CD14-positive monocyte (primary cell): ENCODE measurements around the gene DNAH9. TPM values are rescaled to one million over a fixed set of nuclear protein-coding genes. Genes with fewer than 3 reads are reported as not detected.

Experiments
- DNase-seq, 3 donors: peaks; one replicate each; pipeline ENCODE4 v3.0.0-alpha.2; 2011 to 2022
- H2AFZ ChIP-seq: 2 replicates; pipeline ENCODE4 v1.6.0; 2012; ENCODE audit warnings: mild to moderate bottlenecking, low read depth, low read length, inconsistent platforms; ENCODE audit not compliant: insufficient read depth, poor library complexity, severe bottlenecking
- H3K27ac ChIP-seq, 2 donors: 1 replicate in 1 of 2; 2 replicates in 1 of 2; pipeline ENCODE4 v1.5.1; 2012 to 2013; ENCODE audit warnings: low read length in 2 of 2, control low read depth in 1 of 2, inconsistent platforms in 1 of 2, low read depth in 1 of 2, mild to moderate bottlenecking in 1 of 2
- H3K27me3 ChIP-seq, 2 donors: one replicate each; pipeline versions ENCODE4 v1.6.0 to v1.6.1; 2011 to 2013; ENCODE audit warnings: low read length in 2 of 2; ENCODE audit not compliant: control insufficient read depth in 2 of 2, insufficient read depth in 2 of 2
- H3K36me3 ChIP-seq, 2 donors: replicated peaks in 1 of 2; 1 replicate in 1 of 2; 2 replicates in 1 of 2; pipeline versions ENCODE4 v1.5.1 to v1.6.1; 2012 to 2013; ENCODE audit warnings: low read length in 2 of 2, control low read depth in 1 of 2, inconsistent platforms in 1 of 2, mild to moderate bottlenecking in 1 of 2; ENCODE audit not compliant: insufficient read depth in 2 of 2, control insufficient read depth in 1 of 2
- H3K4me1 ChIP-seq, 2 donors: 1 replicate in 1 of 2; 2 replicates in 1 of 2; pipeline versions ENCODE4 v1.5.1 to v1.6.1; 2012 to 2013; ENCODE audit warnings: low read length in 2 of 2, control low read depth in 1 of 2, inconsistent platforms in 1 of 2, mild to moderate bottlenecking in 1 of 2, moderate library complexity in 1 of 2; ENCODE audit not compliant: insufficient read depth in 2 of 2, control insufficient read depth in 1 of 2
- H3K4me2 ChIP-seq: replicated peaks from 2 replicates; pipeline ENCODE3; 2012; ENCODE audit warnings: low read length, moderate library complexity, mild to moderate bottlenecking; ENCODE audit not compliant: poor library complexity, severe bottlenecking; ENCODE audit errors: extremely low read depth
- H3K4me3 ChIP-seq, 3 experiments: fragments of 200-600 bp in 1 of 3; sonication (generic) in 1 of 3; replicated peaks in 1 of 3; 1 replicate in 2 of 3; 2 replicates in 1 of 3; pipeline ENCODE4 v1.5.1; 2011 to 2013; ENCODE audit warnings: low read length in 3 of 3, mild to moderate bottlenecking in 3 of 3, control low read depth in 2 of 3, low read depth in 2 of 3, inconsistent platforms in 1 of 3, moderate library complexity in 1 of 3
- H3K79me2 ChIP-seq: 2 replicates; pipeline ENCODE4 v1.6.0; 2012; ENCODE audit warnings: mild to moderate bottlenecking, control low read depth, inconsistent platforms, low read length, moderate library complexity; ENCODE audit not compliant: insufficient read depth
- H3K9ac ChIP-seq: 2 replicates; pipeline ENCODE4 v1.6.0; 2017; ENCODE audit warnings: low read length, mild to moderate bottlenecking; ENCODE audit not compliant: insufficient read depth, poor library complexity, severe bottlenecking
- H3K9me3 ChIP-seq, 2 donors: replicated peaks in 1 of 2; 1 replicate in 1 of 2; 2 replicates in 1 of 2; pipeline versions ENCODE4 v1.5.1 to v1.6.1; 2012 to 2013; ENCODE audit warnings: low read length in 2 of 2, control low read depth in 1 of 2; ENCODE audit not compliant: control insufficient read depth in 1 of 2, insufficient read depth in 1 of 2
- H4K20me1 ChIP-seq: 2 replicates; pipeline ENCODE4 v1.6.0; 2012; ENCODE audit warnings: mild to moderate bottlenecking, low read length, control low read depth, moderate library complexity; ENCODE audit not compliant: insufficient read depth
- H3K27ac Mint-ChIP-seq, 7 donors: one replicate each; pipeline ENCODE4 v1.8.0; 2020; ENCODE audit warnings: mild to moderate bottlenecking in 7 of 7, mixed read lengths in 7 of 7, moderate library complexity in 6 of 7, inconsistent platforms in 2 of 7
- H3K27me3 Mint-ChIP-seq, 3 donors: one replicate each; pipeline ENCODE4 v1.8.0; 2021 to 2022; ENCODE audit warnings: low read depth in 3 of 3, mild to moderate bottlenecking in 3 of 3, mixed read lengths in 3 of 3, moderate library complexity in 3 of 3, inconsistent platforms in 1 of 3
- H3K36me3 Mint-ChIP-seq, 2 donors: one replicate each; pipeline ENCODE4 v1.8.0; 2020; ENCODE audit warnings: mixed read lengths in 2 of 2, inconsistent platforms in 1 of 2, mild to moderate bottlenecking in 1 of 2
- H3K4me1 Mint-ChIP-seq: one replicate; pipeline ENCODE4 v1.8.0; 2020; ENCODE audit warnings: mild to moderate bottlenecking, mixed read lengths
- H3K4me3 Mint-ChIP-seq, 2 donors: one replicate each; pipeline ENCODE4 v1.8.0; 2020; ENCODE audit warnings: mild to moderate bottlenecking in 2 of 2, mixed read lengths in 2 of 2, moderate library complexity in 1 of 2
- H3K9me3 Mint-ChIP-seq, 7 donors: one replicate each; pipeline ENCODE4 v1.8.0; 2020 to 2022; ENCODE audit warnings: mixed read lengths in 7 of 7, mild to moderate bottlenecking in 6 of 7, moderate library complexity in 6 of 7, inconsistent platforms in 2 of 7
- WGBS: methylation state at CpG from one replicate; pipeline ENCODE4 v1.1.5; 2013; ENCODE audit warnings: missing lambda C conversion rate; ENCODE audit not compliant: insufficient coverage; 5-methylcytosine and 5-hydroxymethylcytosine counted together
- intact Hi-C, 2 donors: fragments of 100-400 bp; cut with micrococcal nuclease; formaldehyde crosslinking; loops; one replicate each; pipeline versions ENCODE4 v1.15.0 to v1.15.1; 2023
- polyA plus RNA-seq, 3 donors: library from polyadenylated mRNA; depleted of rRNA in 1 of 3; unstranded in 2 of 3; stranded (reverse) in 1 of 3; fragments of 300-500 nt in 2 of 3; fragments of >200 nt in 1 of 3; fragmentation: Illumina TruSeq in 2 of 3; gene quantifications; 1 replicate in 2 of 3; 2 replicates in 1 of 3; pipeline ENCODE4 v1.2.3, GENCODE V29; 2012 to 2021
- TF ChIP-seq, protein P1 (sequence below): fragments of 200-600 bp; IDR thresholded peaks from one replicate; pipeline ENCODE4 v1.8.0; 2022; ENCODE audit warnings: antibody characterized with exemption, mild to moderate bottlenecking

Gene DNAH9
- polyA plus RNA-seq, 3 donors: not detected

DNA sequence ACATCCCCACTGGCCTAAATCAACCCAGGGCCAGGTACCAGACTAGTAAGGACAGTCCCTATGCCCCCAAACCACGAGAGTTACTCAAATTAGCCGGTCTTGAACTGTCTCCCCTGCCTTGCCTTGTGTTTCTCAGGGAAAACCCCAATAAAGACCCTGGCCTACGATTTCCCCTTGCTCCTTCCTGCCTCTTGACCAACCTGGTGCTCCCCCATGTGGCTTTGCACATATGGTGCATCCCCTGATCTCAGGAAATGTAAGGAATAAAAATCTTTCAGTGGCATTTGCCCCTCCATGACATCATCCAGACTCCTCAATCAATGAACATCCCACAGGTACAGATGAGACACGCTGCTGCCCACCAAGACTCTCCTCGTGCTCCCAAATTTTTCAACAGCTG lies 311.1 kb downstream of the DNAH9 start:
- DNase-seq: no peak
- H3K79me2 ChIP-seq: no peaks in the 10 kb centered on the region
- H3K4me3 ChIP-seq: no peak overlapping the region
- no peaks in the 10 kb centered on the region for H4K20me1 ChIP-seq
- Mint-ChIP-seq H3K4me1 (no peaks in the 10 kb centered on the region), H3K36me3 (no peaks in the 10 kb centered on the region), H3K4me3 (no peak overlapping the region), H3K27ac (no peak overlapping the region), H3K27me3 (peaks cover 0 to 1% (median 0%) of the 10 kb centered on the region in 3 donors), H3K9me3 (peaks cover 14 to 28% (median 17%) of the 10 kb centered on the region in 7 donors)
- no peak overlapping the region for H3K4me2 ChIP-seq
- no peak overlapping the region for H3K9ac ChIP-seq
- no peak overlapping the region for H2AFZ ChIP-seq
- H3K27me3 ChIP-seq: no peaks in the 10 kb centered on the region
- TF ChIP-seq, protein P1, sequence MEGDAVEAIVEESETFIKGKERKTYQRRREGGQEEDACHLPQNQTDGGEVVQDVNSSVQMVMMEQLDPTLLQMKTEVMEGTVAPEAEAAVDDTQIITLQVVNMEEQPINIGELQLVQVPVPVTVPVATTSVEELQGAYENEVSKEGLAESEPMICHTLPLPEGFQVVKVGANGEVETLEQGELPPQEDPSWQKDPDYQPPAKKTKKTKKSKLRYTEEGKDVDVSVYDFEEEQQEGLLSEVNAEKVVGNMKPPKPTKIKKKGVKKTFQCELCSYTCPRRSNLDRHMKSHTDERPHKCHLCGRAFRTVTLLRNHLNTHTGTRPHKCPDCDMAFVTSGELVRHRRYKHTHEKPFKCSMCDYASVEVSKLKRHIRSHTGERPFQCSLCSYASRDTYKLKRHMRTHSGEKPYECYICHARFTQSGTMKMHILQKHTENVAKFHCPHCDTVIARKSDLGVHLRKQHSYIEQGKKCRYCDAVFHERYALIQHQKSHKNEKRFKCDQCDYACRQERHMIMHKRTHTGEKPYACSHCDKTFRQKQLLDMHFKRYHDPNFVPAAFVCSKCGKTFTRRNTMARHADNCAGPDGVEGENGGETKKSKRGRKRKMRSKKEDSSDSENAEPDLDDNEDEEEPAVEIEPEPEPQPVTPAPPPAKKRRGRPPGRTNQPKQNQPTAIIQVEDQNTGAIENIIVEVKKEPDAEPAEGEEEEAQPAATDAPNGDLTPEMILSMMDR: no peak
- no peak overlapping the region for H3K27ac ChIP-seq
- no peaks in the 10 kb centered on the region for H3K4me1 ChIP-seq
- peaks cover 5 to 14% of the 10 kb centered on the region in 2 donors for H3K9me3 ChIP-seq
- intact Hi-C loops: no loop called here
- 44% methylated on average over 5 of the region's 5 CpGs for whole genome bisulfite sequencing
- H3K36me3 ChIP-seq: no peaks in the 10 kb centered on the region

DNA sequence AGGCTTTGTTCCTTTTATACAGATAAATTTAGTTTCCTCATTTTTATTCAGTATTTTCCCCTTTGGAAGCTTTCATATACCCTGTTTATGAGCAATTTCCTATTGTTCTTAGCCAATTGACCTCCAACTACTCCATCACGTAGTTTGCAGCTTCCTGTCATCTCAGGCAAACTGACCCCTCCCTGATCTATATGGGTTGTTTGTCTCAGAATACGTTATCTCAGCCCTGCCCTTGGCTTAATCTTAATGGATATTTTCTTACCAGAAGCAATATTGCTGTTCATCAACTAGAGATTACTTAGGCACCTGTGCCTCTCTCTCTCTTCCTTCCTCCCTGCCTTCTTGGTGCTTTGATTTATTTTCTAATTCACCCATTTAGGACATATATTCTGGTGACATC lies 317.8 kb downstream of the DNAH9 start:
- H4K20me1 ChIP-seq: no peaks in the 10 kb centered on the region
- H3K79me2 ChIP-seq: no peaks in the 10 kb centered on the region
- no peak overlapping the region for H2AFZ ChIP-seq
- H3K9me3 Mint-ChIP-seq: peaks cover 13 to 31% (median 24%) of the 10 kb centered on the region in 7 donors
- H3K27ac ChIP-seq: no peak overlapping the region
- no peaks in the 10 kb centered on the region for H3K36me3 Mint-ChIP-seq
- H3K4me3 ChIP-seq: no peak overlapping the region
- peaks cover 5 to 15% of the 10 kb centered on the region in 2 donors for H3K9me3 ChIP-seq
- TF ChIP-seq, protein P1: no peak
- no CpG with 5 or more reads among the region's 2 CpGs for WGBS
- H3K4me1 ChIP-seq: no peaks in the 10 kb centered on the region
- H3K4me1 Mint-ChIP-seq: no peaks in the 10 kb centered on the region
- no peaks in the 10 kb centered on the region for H3K27me3 ChIP-seq
- H3K36me3 ChIP-seq: no peaks in the 10 kb centered on the region
- H3K27ac Mint-ChIP-seq: no peak overlapping the region
- intact Hi-C loops: no loop called here
- no peak for DNase-seq
- H3K4me2 ChIP-seq: no peak overlapping the region
- H3K27me3 Mint-ChIP-seq: peaks cover 0 to 2% (median 1%) of the 10 kb centered on the region in 3 donors
- no peak overlapping the region for H3K9ac ChIP-seq
- no peak overlapping the region for H3K4me3 Mint-ChIP-seq
